K562 (cell line): Measurements from ENCODE around the gene FAM200B. TPM values are rescaled to one million over a fixed set of nuclear protein-coding genes. Genes with fewer than 3 reads are reported as not detected.

Experiments used
- CEBPZ ChIP-seq: fragments of 150-350 bp; IDR thresholded peaks from 2 replicates; pipeline ENCODE4 v1.6.1; 2014; ENCODE audit warnings: low read depth, mild to moderate bottlenecking, low read length, borderline replicate concordance
- CGGBP1 ChIP-seq: fragments of 250-450 bp; sonication (Bioruptor Pico); IDR thresholded peaks from 2 replicates; pipeline ENCODE4 v1.9.0; 2021; ENCODE audit warnings: mild to moderate bottlenecking
- FOXJ3 ChIP-seq: sonication (generic); formaldehyde crosslinking; IDR thresholded peaks from 2 replicates; pipeline ENCODE4 v1.4.0; 2020; ENCODE audit warnings: mild to moderate bottlenecking, missing genetic modification reagents
- KLF13 ChIP-seq: fragments of 450-650 bp; IDR thresholded peaks from 2 replicates; pipeline ENCODE4 v1.6.1; 2016; ENCODE audit warnings: missing genetic modification characterization, low read depth, mild to moderate bottlenecking, missing compliant biosample characterization, moderate library complexity, borderline replicate concordance
- NR2F6 ChIP-seq: fragments of 450-650 bp; formaldehyde crosslinking; IDR thresholded peaks from 2 replicates; pipeline ENCODE4 v1.4.0; 2020; ENCODE audit warnings: mild to moderate bottlenecking
- PHB2 ChIP-seq: fragments of 450-650 bp; IDR thresholded peaks from 2 replicates; pipeline ENCODE4 v1.6.1; 2017; ENCODE audit warnings: low read depth
- PRDM10 ChIP-seq: fragments of 450-650 bp; IDR thresholded peaks from 2 replicates; pipeline ENCODE4 v1.6.1; 2018; ENCODE audit not compliant: partially characterized antibody
- REST ChIP-seq, 2 experiments: fragments of 450-650 bp; formaldehyde crosslinking in 1 of 2; IDR thresholded peaks; 2 replicates each; pipeline versions ENCODE4 v1.4.0 to v1.6.1; 2014 to 2020; ENCODE audit warnings: mild to moderate bottlenecking in 2 of 2, borderline replicate concordance in 1 of 2, low read depth in 1 of 2
- STAG1 ChIP-seq: sonication (generic); formaldehyde crosslinking; IDR thresholded peaks from 2 replicates; pipeline ENCODE4 v1.5.0; 2020; ENCODE audit warnings: missing genetic modification reagents, borderline replicate concordance
- ZC3H8 ChIP-seq: fragments of 450-650 bp; IDR thresholded peaks from 2 replicates; pipeline ENCODE4 v1.6.1; 2017
- ZNF217 ChIP-seq: sonication (generic); formaldehyde crosslinking; IDR thresholded peaks from 2 replicates; pipeline ENCODE4 v1.8.0; 2022; ENCODE audit warnings: mild to moderate bottlenecking, missing genetic modification reagents
- polyA plus RNA-seq, 8 experiments: library from polyadenylated mRNA; depleted of rRNA in 4 of 8; stranded (reverse) in 5 of 8; unstranded in 3 of 8; fragments of >200 nt; fragmentation: Nextera tagmentation in 2 of 8; fragmentation: Illumina TruSeq in 1 of 8; extraction: Ambion mirVana in 2 of 8; extraction: Trizol in 1 of 8; gene quantifications; 2 replicates each; pipeline versions ENCODE4 v1.2.1 to v1.2.3, GENCODE V29; 2011 to 2014; ENCODE audit warnings: inconsistent platforms in 1 of 8, missing spikeins in 1 of 8
- total RNA-seq, 7 experiments: library from RNA; depleted of rRNA in 6 of 7; stranded (reverse); fragments of >200 nt in 6 of 7; fragmentation: Illumina TruSeq in 2 of 7; extraction: Trizol in 2 of 7; gene quantifications; 2 replicates each; pipeline versions ENCODE4 v1.2.1 to v1.2.3, GENCODE V29; 2011 to 2021; ENCODE audit warnings: low replicate concordance in 1 of 7

FAM200B gene
- total and polyA plus RNA-seq, 9 of the 15 experiments (the other 6 are each of a cell fraction or from before 2014, with no cell fraction given): 17.4 to 48.0 (median 25.5) TPM

DNA sequence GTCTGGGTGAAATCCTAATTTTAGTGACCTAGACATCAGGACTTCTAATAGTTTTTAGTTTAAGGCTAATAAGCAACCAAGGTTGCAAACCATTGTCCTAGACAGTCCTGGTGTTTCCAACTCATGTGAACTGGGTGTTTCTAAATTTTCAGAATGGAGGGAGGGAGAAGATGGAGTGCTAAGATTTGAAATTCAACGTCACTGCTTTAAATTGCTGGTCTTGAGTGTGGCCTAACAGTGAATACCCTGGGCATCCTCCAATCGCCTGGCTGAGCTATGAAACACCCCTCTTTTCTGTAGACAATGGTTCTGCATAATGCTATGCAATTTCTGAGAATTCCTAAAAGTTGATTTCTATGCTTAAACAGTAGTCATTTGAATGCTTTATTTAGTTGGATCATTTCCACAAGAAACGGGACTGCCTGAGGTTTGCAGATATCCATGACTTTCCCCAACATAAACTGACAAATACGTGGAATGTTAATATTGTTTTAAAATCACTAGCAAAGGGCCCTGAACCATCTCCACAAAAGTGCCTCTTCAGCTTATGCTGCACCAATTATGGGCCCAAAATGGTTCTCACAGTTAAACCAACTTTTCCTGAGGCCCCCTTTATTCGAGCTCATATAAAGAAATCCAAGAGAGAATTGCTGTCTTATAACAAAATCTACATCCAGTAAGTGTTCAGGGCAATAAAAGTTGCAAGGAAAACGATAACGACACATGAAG is 27.6 kb upstream of the FAM200B start (continued):
- TF ChIP-seq PRDM10 (peak; percentile 83), STAG1 (no peak), NR2F6 (CRISPR knock-in tag) (no peak), PHB2 (no peak), ZNF217 (CRISPR knock-in tag) (no peak), ZC3H8 (no peak), CEBPZ (no peak), FOXJ3 (CRISPR knock-in tag) (no peak), REST (IDR thresholded peaks at IDR 0.05; ENCODE audit: borderline replicate concordance) (no peak), REST (CRISPR knock-in tag; IDR thresholded peaks at IDR 0.05; ENCODE audit: low read depth) (no peak), CGGBP1 (CRISPR knock-in tag) (no peak), KLF13 (tag) (no peak)
